Activated naive CD8-positive, alpha-beta T cell treated with anti-CD3 and anti-CD28 coated beads, Interleukin-2, amount 50 U/mL, for 16 hours (primary cell): Measurements from ENCODE around the gene EP400.

ENCODE experiments used
- DNase-seq: peaks from one replicate; pipeline ENCODE4 v3.0.0-alpha.2; 2020; ENCODE audit warnings: low read depth, low spot score

Gene EP400

GRCh38 chr12:132020292-132020691, 70.5 kb downstream of the EP400 start:
- no peak for DNase-seq

DNA sequence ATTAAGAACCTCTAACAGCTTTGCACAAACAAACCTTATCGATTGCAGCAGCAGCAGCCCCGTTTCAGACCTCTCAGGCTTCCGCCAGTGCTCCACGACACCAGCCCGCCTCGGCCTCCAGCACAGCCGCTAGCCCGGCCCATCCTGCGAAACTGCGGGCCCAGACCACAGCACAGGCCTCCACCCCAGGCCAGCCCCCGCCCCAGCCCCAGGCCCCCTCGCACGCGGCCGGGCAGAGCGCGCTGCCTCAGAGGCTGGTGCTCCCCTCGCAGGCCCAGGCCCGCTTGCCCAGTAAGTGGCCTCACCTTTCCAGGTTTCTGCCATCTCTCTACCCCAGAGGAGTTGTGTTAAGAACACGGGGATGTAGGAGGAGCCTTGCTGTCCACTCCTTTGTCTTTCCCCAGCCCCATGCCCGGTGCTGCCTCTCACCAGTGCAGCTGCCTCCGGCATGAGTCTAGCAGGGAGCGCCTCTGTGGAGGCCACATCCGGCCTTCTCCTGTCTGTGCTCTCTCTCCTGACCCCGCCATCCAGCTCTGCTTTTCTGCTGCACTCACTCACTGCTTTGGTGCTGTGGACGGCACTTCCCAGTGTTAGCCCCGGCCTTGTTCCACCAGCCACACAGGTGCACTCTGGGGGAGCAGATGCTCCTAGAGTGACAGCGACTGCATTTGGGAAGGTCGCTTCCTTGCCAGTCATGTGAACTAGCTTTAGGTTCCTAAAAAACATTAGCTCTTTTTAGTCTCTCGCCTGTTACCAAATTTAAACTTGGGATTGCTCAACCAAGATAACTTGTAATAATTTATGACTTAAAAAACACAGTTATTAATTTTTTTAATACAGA, 71.5 kb downstream of the EP400 start:
- no peak for DNase-seq

DNA sequence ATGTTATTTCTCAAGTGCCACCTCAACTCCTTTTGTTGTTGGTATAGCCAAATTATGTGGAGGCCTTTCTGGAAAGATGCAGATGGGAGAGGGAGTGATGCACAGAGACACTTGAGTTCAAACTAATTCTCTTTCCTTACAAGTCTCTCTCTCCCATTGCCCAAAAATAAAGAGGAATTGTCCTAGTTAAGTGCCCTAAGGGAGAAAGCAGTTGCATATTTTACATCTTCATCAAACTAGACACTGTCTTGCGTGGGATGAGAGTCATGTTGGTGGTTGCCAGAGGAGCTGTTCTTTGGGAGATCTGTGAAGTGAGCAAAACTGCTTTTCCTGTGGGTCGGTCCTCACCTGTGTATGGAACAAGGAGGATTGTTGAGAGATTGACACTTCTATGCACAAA, 72.2 kb downstream of the EP400 start:
- no peak for DNase-seq

- no peak for DNase-seq
Observed at GRCh38 chr12:132023658-132024057, 73.9 kb downstream of the EP400 start.

DNA sequence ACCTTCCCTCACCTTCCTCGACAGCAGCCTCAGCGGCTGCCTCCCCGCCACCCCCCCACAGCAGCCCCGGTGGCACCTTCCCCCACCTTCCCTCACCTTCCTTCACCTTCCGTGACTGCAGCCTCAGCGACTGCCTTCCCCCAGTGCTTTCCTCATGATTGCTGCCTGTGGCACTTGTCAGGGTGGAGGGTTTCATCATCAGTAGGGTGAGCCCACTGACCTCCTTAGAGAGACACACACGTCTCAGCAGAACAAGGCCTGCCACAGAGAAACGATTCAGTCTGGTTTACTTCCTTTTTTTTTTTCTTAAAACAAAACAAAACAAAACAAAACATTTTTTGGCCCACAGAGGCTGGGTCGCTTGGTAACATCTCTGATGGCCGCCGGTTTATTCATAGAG, 75.0 kb downstream of the EP400 start:
- no peak for DNase-seq

- no peak for DNase-seq
Observed at GRCh38 chr12:132025526-132025925, 75.8 kb downstream of the EP400 start.

GRCh38 chr12:132026061-132026795, 76.5 kb downstream of the EP400 start:
- DNase-seq = no peak

DNA sequence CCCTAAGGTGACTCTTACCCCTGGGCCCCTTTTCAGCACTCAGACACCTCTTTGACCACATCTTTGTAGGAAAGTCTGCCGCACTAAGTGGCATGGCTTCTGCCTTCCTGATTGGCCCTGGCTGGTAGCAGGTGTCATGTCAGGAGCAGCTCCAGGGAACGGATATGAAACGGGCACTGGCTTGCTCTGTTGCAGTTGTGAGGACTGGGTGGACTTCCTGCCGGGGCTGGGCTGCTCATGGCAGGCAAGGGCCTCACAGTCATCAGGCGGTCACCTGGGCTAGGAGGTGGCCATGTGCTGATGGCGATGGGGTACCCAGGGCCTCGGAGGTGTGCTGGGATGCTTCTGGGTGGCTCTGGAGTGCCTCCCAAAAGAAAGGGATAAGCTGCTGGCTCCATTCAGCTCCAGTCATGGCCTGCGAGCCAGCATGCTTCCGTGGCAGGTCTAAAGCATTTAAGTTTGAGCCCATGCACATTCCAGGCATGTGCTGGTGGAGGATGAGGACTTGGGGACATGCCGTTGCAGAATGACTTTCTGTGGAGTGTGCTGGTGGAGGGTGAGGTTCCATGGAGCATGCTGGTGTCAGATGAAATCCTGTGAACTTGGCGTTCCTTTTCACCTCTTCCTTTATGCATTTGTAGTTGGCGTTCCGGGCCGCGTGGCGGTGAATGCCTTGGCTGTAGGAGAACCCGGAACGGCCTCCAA, 77.2 kb downstream of the EP400 start:
- DNase-seq = no peak

DNA sequence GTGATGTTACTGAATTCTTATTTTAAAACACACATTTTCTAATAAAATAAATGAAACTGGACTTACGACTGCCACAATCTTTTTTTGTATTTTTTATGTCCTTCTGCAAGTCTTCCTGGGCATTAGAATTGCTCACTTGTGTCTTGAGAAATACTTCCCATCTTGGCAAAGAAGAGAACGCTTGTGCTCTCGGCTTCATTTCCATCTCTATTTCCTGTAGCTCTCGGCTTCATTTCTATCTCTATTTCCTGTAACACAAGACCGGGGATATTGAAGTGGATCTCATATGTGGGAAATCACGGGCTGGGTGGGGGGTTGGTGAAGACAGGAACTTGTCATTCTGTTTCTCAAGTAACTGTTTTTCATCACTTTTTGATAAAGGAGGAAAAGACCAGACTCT, 77.9 kb downstream of the EP400 start:
- no peak for DNase-seq

- no peak for DNase-seq
Observed at GRCh38 chr12:132028111-132028510, 78.4 kb downstream of the EP400 start.

- DNase-seq = no peak
Observed at GRCh38 chr12:132029503-132030300, 80.0 kb downstream of the EP400 start.

DNA sequence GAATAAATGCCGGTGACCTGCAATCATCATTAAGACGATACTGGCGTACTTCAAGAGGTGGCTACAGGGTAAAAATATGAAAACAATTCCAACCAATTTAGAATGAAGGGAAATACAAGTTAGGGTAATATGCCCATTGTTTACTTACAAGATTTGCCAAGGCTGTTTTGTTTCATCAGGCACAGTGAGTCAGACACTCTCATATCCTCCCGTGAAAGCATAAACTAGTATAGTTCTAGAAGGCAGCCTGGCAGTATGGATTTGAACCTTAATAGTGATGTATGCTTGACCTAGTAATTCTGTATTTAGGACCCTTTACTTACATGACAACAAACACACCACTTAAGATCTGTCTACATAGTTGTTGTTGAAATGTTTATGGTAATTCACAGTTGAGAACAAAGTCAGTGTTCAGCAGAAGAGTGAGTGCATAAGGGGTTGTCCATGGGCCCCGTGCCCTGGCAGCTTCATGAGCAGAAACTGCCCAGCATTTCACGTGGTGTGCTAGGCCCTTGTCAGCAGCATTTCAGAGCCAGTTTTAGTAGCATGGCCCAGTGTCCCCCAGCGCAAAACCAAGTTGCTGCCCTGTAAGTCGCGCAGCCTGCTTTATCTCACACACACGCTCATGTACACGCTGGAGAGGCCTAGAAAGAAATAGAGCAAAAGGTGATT, 80.8 kb downstream of the EP400 start:
- DNase-seq = no peak

GRCh38 chr12:132033627-132034026, 83.9 kb downstream of the EP400 start:
- no peak for DNase-seq

DNA sequence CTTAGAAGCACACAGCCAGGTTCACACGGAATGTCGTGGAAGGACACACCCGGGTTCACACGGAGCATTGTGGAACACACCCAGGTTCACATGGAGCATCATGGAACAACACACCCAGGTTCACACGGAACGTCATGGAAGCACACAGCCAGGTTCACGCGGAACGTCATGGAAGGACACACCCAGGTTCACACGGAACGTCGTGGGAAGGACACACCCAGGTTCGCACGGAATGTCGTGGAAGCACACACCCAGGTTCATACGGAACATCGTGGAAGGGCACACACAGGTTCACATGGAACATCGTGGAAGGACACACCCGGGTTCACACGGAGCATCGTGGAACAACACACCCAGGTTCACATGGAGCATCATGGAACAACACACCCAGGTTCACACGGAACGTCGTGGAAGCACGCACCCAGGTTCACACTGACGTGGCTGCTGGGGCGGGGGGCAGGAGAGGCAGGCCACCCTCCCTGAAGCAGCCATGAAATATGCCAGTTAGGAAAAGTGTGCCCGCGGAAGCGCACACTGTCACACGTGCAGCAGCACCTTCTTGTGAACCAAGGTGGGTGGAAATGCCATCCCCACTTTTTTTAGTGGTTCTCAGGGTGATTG, 86.4 kb downstream of the EP400 start:
- DNase-seq = no peak

DNA sequence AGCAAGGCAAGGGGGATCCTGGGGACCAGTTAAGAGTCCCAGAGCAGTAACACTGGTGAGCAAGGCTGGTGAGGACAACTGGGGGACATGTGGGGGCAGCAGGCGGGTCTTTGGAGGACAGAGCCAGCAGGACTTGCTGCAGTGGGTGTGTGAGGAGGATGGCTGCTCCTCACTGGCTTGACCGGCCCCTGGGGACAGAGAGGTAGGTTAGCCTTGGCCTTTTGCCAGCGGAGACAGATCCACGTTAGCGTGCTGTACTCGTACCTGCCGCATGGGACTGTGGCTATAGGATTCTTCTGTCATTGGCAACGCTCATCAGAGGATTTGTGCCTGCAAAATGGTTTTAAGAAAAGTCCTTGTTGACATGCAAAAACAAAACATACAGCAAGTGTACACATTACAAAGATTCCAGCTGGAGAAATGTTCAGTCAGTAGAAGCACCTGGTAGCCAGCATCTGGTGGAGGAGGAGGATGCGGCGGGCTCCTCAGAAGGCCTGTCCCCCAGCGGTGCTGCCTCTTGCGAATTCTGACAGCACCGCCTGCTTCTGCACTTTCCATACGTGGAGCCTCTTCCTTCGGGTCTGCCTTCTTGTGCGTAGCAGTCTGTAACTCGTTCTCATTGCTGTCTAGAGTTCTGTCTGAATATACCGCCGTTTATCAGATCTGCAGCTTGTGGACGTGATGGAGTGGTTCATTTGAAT, 91.3 kb downstream of the EP400 start:
- DNase-seq = no peak

- no peak for DNase-seq
Observed at GRCh38 chr12:132043216-132043615, 93.5 kb downstream of the EP400 start.

DNA sequence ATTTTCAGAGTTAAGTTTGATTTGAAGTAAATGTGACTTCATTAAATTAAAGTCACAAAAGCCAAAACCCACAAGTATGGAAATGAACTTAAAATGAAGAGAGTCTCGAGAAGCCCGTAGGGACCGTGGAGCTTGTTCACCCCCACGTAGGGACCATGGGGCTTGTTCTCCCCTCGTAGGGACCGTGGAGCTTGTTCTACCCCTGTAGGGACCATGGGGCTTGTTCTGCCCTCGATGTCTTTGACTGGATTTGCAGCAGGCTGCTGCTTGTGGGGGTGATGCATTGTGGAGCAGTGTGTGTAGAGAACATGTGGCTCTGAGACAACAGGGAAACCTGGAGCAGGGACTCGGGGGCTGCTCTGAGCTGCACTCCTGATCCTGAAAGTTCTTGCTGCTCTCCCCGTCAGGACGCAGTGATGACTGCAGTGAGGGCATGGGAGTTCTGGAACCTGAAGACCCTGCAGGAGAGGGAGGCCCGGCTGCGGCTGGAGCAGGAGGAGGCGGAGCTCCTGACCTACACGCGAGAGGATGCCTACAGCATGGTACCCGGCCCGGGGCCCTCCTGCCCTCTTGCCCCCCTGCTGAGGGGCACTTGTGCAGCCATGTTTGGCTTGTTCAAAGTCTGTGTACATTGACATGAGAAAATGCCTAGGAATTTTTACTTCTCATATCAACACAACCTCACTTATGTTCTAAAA, 94.2 kb downstream of the EP400 start:
- no peak for DNase-seq

- DNase-seq = no peak
Observed at GRCh38 chr12:132044661-132045412, 95.1 kb downstream of the EP400 start.

GRCh38 chr12:132045751-132046150, 96.0 kb downstream of the EP400 start:
- no peak for DNase-seq
